ENCODE data around the gene TLE3.

DNA sequence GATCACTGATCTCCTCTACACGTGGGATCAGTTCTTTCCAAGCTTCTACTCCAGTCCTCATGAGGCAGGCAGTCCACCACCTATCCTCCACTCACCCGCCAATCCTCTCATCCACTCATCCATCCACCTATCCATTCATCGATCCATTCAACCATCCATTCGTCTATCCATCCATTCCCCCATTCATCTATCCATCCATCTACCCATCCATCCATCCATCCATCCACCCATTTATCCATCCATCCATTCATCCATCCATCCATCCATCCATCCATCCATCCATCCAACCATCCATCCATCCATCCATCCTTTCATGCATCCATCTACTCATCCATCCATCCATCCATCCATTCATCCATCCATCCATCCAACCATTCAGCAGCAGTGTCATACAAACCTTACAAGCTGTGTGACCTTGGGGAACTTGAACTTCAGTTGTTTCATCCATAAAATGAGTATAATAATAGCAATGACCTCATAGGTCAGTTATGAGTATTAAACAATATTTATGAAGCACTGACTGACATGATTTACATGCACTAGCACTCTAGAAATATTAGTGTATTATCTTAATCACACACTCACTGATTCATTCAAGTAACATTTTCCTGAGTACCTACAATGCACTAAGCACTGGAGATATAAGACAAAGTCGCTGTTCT lies 55.0 kb downstream of the TLE3 start:
- TF ChIP-seq EP300 (IDR thresholded peaks at IDR 0.05) (no peak), POLR2AphosphoS5 (IDR thresholded peaks at IDR 0.05) (no peak)
- TF ChIP-seq, protein P1, sequence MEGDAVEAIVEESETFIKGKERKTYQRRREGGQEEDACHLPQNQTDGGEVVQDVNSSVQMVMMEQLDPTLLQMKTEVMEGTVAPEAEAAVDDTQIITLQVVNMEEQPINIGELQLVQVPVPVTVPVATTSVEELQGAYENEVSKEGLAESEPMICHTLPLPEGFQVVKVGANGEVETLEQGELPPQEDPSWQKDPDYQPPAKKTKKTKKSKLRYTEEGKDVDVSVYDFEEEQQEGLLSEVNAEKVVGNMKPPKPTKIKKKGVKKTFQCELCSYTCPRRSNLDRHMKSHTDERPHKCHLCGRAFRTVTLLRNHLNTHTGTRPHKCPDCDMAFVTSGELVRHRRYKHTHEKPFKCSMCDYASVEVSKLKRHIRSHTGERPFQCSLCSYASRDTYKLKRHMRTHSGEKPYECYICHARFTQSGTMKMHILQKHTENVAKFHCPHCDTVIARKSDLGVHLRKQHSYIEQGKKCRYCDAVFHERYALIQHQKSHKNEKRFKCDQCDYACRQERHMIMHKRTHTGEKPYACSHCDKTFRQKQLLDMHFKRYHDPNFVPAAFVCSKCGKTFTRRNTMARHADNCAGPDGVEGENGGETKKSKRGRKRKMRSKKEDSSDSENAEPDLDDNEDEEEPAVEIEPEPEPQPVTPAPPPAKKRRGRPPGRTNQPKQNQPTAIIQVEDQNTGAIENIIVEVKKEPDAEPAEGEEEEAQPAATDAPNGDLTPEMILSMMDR (IDR thresholded peaks at IDR 0.05) = no peak
